ENCODE data around the gene PHAF1.

The PHAF1 gene

GRCh38 chr16:67151431-67152097 lies 41.8 kb downstream of the PHAF1 start:
- 0 out of 3 replicates have a peak, but pooled peaks have one; percentile 1 for ATAC-seq
- TF ChIP-seq PPARA (CRISPR knock-in tag; IDR thresholded peaks at IDR 0.05; ENCODE audit: borderline replicate concordance) (no peak), BACH2 (CRISPR knock-in tag; IDR thresholded peaks at IDR 0.05; ENCODE audit: borderline replicate concordance) (no peak), POU6F1 (CRISPR knock-in tag; IDR thresholded peaks at IDR 0.05; ENCODE audit: borderline replicate concordance, low read depth) (no peak), CSRNP3 (CRISPR knock-in tag; IDR thresholded peaks at IDR 0.05) (no peak), ZC3H10 (CRISPR knock-in tag; IDR thresholded peaks at IDR 0.05) (no peak), SNAI2 (CRISPR knock-in tag; IDR thresholded peaks at IDR 0.05) (no peak), ZNF565 (CRISPR knock-in tag; conservative IDR thresholded peaks at IDR 0.05; ENCODE audit: low read depth) (no peak), ARNTL (CRISPR knock-in tag; IDR thresholded peaks at IDR 0.05; ENCODE audit: borderline replicate concordance, low read depth) (no peak), PATZ1 (CRISPR knock-in tag; IDR thresholded peaks at IDR 0.05; ENCODE audit: borderline replicate concordance) (no peak), TCF4 (CRISPR knock-in tag; IDR thresholded peaks at IDR 0.05; ENCODE audit: borderline replicate concordance) (no peak), TSHZ2 (CRISPR knock-in tag; IDR thresholded peaks at IDR 0.05) (no peak), RARB (CRISPR knock-in tag; IDR thresholded peaks at IDR 0.05) (no peak), ESRRG (CRISPR knock-in tag; IDR thresholded peaks at IDR 0.05) (no peak), ISL1 (CRISPR knock-in tag; IDR thresholded peaks at IDR 0.05) (no peak), CSDC2 (CRISPR knock-in tag; IDR thresholded peaks at IDR 0.05) (no peak)

- ATAC-seq, result no peak
- TF ChIP-seq ISL1 (CRISPR knock-in tag; IDR thresholded peaks at IDR 0.05) (no peak), TCF4 (CRISPR knock-in tag; IDR thresholded peaks at IDR 0.05; ENCODE audit: borderline replicate concordance) (no peak), GLIS3 (CRISPR knock-in tag; IDR thresholded peaks at IDR 0.05) (no peak), BACH2 (CRISPR knock-in tag; IDR thresholded peaks at IDR 0.05; ENCODE audit: borderline replicate concordance) (no peak), ZNF565 (CRISPR knock-in tag; conservative IDR thresholded peaks at IDR 0.05; ENCODE audit: low read depth) (no peak), ZNF70 (CRISPR knock-in tag; IDR thresholded peaks at IDR 0.05) (no peak), ZFP30 (CRISPR knock-in tag; IDR thresholded peaks at IDR 0.05) (no peak), TSHZ2 (CRISPR knock-in tag; IDR thresholded peaks at IDR 0.05) (no peak), CREB5 (CRISPR knock-in tag; IDR thresholded peaks at IDR 0.05; ENCODE audit: low read depth) (no peak), ZC3H10 (CRISPR knock-in tag; IDR thresholded peaks at IDR 0.05) (no peak), ZFP3 (CRISPR knock-in tag; IDR thresholded peaks at IDR 0.05) (no peak), PATZ1 (CRISPR knock-in tag; IDR thresholded peaks at IDR 0.05; ENCODE audit: borderline replicate concordance) (no peak), PPARA (CRISPR knock-in tag; IDR thresholded peaks at IDR 0.05; ENCODE audit: borderline replicate concordance) (no peak), ESRRG (CRISPR knock-in tag; IDR thresholded peaks at IDR 0.05) (no peak), CSRNP3 (CRISPR knock-in tag; IDR thresholded peaks at IDR 0.05) (no peak), TOX (CRISPR knock-in tag; IDR thresholded peaks at IDR 0.05; ENCODE audit: borderline replicate concordance) (no peak), RARB (CRISPR knock-in tag; IDR thresholded peaks at IDR 0.05) (no peak)
Observed at GRCh38 chr16:67154578-67155294, 45.0 kb downstream of the PHAF1 start.
